ENCODE results near the gene SLC25A21.
"Not testable (repeated sequence)": the region's sequence is repeated elsewhere in the genome, so short reads cannot be mapped to it uniquely, and the experiment has no call there.

The SLC25A21 gene

DNA sequence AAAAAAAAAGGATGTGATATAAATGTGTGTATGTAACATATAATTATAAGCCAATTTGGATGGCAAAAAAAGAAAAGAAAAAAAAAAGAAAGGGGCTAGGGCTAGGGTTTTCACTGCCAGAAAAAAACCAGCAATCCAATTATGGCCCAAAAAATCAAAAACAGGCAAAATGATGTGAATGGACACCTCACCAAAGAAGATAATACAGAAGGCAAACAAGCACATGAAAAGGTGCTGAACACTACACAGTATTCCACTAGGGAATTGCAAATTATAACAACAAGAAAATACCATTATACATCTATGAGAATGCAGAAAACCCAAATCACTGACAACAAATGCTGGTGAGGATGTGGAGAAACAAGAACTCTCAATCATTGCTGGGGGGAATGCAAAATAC, 13.3 kb upstream of the SLC25A21 start:
- no peak for DNase-seq

GRCh38 chr14:37184520-37184919, 12.1 kb upstream of the SLC25A21 start:
- not testable (repeated sequence) for DNase-seq

- DNase-seq = no peak
These were observed 9.0 kb upstream of the SLC25A21 start for GRCh38 chr14:37181441-37181840.

GRCh38 chr14:37180886-37181285, 8.5 kb upstream of the SLC25A21 start:
- not testable (repeated sequence) for DNase-seq

DNA sequence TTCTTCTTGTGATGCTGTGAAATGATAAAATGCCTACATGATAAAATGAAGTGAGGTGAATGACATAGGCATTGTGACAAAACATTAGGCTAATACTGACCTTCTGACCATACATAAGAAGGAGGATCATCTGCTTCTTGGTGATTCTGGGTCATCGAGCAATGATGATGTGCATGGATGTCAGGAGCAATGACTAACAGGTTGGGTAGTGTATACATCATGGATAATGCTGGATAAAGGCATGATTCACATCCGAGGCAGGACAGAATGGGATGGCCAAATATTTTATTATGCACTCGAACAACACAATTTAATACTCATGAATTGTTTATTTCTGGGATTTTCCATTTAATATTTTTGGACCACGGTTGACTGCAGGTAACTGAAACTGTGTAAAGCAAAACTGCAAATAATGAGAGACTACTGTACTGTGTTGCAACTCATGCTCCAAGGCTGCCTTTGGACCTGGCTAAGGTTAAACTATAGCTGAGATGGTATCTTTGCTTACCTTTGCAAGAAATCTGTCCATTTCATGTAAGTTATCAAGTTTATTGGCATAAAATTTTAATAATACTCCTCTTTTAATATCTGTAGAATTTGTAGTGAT, 7.6 kb upstream of the SLC25A21 start:
- DNase-seq = no peak

DNA sequence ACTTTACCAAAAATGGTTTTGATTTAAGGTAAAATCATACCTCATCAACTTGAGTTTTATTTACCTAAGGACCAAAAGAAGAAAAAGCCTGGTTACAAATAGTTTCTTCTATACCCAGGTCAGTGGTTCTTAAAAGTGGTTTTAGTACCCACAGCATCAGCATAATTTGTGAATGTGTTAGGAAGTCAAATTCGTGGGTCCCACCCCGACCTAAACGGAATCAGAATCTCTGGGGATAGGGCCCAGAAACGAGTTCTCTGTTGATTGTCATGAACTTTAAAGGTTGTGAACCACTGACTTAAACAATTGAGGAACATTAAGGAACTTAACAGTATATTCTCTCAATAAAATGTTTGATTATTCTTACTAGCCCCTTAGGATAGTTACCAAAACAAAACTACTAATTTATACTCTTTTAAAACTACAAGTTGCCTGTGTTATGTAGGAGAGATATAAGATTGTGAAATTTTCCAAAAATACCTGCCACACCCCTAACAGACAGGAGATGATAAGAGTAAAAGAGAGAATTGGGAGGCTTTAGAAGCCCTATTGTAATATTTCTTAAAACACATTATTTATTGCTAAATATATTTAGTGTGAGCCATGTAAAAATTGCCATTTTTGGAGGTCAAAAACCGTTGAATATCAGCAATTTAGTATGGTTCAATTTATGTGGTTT, 669 bp upstream of the SLC25A21 start:
- DNase-seq = no peak

GRCh38 chr14:37171678-37172023, 755 bp downstream of the SLC25A21 start:
- no peak for DNase-seq

DNA sequence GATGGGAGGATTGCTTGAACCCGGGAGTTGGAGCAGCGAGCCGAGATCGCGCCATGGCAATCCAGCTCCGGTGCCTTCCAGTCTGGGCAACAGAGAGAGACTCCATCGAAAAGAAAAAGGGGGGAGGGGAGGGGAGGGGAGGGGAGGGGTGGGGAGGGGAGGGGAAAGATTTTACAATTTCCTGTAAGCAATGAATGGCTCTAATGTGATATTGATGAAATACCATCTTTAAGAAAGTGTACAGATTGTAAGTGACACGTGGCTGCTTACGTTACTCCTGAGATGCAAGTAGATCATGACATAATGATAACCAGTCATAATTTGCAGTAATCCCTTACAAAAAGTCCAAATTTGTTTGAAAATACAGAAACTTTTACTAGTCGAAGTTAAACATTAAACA, 1.4 kb downstream of the SLC25A21 start:
- DNase-seq = no peak

GRCh38 chr14:37170237-37170636, 2.2 kb downstream of the SLC25A21 start:
- no peak for DNase-seq

- DNase-seq = no peak
These were observed 3.7 kb downstream of the SLC25A21 start for GRCh38 chr14:37168721-37169120.

- no peak for DNase-seq
These were observed 5.0 kb downstream of the SLC25A21 start for GRCh38 chr14:37167151-37168047.

DNA sequence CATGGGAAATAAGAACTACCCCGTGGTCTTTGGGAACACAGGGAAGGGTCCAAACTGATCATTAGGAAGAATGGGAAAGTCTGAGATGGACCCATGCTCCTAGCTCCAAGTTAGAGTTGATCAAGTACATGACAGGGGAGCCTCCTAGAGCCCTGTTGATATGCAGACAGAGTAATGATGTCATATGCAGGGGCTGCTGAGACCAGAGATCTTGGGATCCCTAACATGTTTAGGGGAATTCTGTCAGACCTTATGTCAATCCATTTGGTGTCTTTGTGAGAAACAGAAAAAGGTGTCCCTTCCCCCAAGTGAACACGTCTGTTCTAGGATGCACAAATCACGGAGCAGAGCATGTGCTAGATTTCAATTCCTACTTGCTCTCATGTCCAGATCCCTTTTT, 6.6 kb downstream of the SLC25A21 start:
- no peak for DNase-seq

DNA sequence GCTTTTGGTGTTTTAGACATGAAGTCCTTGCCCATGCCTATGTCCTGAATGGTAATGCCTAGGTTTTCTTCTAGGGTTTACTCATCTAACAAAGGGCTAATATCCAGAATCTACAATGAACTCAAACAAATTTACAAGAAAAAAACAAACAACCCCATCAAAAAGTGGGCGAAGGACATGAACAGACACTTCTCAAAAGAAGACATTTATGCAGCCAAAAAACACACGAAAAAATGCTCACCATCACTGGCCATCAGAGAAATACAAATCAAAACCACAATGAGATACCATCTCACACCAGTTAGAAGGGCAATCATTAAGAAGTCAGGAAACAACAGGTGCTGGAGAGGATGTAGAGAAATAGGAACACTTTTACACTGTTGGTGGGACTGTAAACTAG, 10.1 kb downstream of the SLC25A21 start:
- not testable (repeated sequence) for DNase-seq

DNA sequence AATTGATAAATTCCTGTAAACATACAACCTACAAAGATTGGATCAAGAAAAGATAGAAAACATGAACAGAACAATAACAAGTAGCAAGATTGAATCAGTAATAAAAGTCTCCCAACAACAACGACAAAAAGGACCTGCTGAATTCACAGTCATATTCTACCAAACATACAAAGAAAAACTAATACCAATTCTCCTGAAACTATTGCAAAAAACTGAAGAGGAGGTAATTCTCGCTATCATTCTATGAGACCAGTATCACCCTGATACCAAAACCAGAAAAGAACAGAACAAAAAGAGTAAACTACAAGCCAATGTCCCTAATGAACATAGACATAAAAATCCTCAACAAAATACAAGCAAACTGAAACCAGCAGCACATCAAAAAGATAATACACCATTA, 14.4 kb downstream of the SLC25A21 start:
- DNase-seq = no peak

DNA sequence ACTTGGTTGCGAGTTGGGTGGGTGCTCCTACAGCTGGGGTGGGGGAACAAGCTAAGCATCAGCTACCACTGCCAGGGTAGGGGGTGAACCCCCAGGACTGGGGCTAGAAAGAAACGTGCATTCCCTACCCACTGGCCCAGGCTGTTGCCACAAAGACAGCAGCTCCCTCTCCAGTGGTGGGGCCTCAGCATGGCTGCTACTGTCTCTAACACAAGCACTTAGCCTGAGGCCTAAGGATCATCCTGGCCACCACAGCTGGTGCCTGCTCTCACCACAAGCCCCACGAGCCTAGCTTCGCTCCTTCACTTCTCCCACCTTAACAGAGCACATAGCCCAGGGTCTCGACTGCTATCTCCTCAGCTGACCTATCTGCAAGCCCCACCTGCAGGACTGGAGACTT, 18.9 kb downstream of the SLC25A21 start:
- no peak for DNase-seq

- DNase-seq = no peak
These were observed 19.4 kb downstream of the SLC25A21 start for GRCh38 chr14:37153005-37153404.

GRCh38 chr14:37150414-37150813, 22.0 kb downstream of the SLC25A21 start:
- peak; percentile 21 for DNase-seq

DNA sequence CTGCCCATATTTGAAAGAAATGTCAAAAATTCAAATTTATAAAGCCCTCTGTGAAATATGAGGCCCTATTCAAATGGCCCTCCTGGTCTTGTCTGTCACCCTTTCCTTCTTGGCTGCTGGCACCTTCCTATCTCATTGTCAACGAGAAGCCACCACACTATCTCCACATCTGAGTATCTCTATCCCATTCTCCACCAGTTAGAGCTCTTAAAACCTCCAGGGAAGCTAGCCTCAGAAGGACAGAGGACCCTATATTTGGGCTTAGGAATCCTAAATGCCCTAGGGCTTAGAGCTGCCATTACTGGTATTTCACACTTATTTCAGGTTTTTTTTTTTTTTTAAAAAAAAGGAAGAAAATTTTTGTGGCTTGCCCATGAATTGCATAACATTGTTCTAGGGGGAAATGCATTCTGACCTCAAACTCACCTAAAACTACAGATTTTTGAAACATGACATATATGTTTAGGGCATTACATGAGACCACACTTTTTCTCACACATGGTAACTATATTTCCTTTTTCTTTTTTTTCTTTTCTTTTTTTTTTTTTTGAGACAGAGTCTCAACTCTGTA, 25.0 kb downstream of the SLC25A21 start:
- DNase-seq = no peak

GRCh38 chr14:37146438-37146837, 26.0 kb downstream of the SLC25A21 start:
- not testable (repeated sequence) for DNase-seq

- DNase-seq = no peak
These were observed 27.0 kb downstream of the SLC25A21 start for GRCh38 chr14:37145395-37145794.

DNA sequence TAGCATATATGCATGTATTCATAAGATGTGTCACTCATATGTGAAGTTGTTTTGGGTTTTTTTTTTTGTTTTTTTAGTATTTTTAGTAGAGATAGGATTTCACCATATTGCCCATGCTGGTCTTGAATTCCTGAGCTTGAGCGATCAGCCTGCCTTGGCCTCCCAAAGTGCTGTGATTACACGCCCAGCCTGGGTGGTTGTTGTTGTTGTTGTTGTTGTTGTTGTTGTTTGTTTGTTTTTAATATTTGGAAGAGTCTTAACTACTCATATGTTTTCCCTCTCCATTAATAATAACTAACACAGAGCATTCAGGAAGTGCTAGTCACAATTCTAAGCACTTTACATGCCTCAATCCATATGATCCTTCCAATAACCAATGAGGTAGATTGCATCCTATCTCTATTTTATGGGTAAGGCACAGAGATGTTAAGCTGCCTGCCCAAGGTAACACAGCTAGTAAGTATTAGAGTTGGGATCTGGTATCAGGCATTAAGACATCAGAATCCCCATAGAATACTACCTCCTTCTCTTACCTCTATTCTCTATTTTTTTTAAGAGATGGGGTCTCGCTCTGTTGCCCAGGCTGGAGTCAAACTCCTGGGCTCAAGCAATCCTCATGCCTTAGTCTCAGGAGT, 27.6 kb downstream of the SLC25A21 start:
- no peak for DNase-seq

GRCh38 chr14:37143475-37143874, 28.9 kb downstream of the SLC25A21 start:
- no peak for DNase-seq

DNA sequence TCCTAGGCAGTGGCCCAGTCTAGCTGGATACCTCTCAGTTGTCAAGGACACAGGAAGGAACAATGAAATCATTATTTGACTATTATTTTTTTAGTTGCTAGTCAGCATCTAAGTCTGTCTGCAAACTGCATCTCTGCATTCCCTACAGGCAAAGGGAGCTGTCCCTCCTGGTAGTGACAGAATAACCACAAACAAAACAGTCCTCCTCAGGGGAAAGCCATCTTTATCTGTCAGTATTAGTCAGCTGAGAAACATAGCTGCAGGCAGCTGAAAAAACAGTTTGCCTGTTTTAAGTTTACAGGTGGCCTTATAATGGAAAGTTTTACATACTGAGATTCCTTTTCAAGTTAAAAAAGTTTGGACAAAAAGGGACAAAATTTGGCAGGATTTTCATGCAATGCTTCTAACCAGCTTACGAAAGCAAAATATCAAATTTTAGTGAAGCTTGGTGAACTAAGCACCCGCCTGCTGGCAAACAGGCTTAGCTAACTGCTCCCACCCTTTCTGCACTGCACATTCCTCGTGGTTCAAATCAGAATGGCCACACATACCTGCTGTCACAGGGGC, 29.5 kb downstream of the SLC25A21 start:
- DNase-seq = no peak

All from NCI-H1436 treated with DMSO at 0.1 percent for 48 hours (cell line).